Stimulated activated CD8-positive, alpha-beta memory T cell treated with anti-CD3 and anti-CD28 coated beads, Interleukin-15, amount 100 ng/mL, for 24 hours (primary cell): ENCODE measurements around the gene SLX4IP.

ENCODE experiments used
- DNase-seq: peaks from one replicate; pipeline ENCODE4 v3.0.0-alpha.2; 2020; ENCODE audit warnings: low read depth

The SLX4IP gene

GRCh38 chr20:10635476-10636208 is 200.5 kb downstream of the SLX4IP start:
- no peak for DNase-seq

- no peak for DNase-seq
Measured at GRCh38 chr20:10636326-10636818, 201.3 kb downstream of the SLX4IP start.

- no peak for DNase-seq
Measured at GRCh38 chr20:10637031-10637559, 202.0 kb downstream of the SLX4IP start.

- DNase-seq, result no peak
Measured at GRCh38 chr20:10637563-10637962, 202.5 kb downstream of the SLX4IP start.

- no peak for DNase-seq
Measured at GRCh38 chr20:10639077-10639736, 204.1 kb downstream of the SLX4IP start.

GRCh38 chr20:10639737-10640556 is 204.8 kb downstream of the SLX4IP start:
- DNase-seq, result no peak

- DNase-seq, result no peak
Measured at GRCh38 chr20:10640897-10641296, 205.8 kb downstream of the SLX4IP start.

- DNase-seq, result no peak
Measured at GRCh38 chr20:10641467-10641866, 206.4 kb downstream of the SLX4IP start.

- DNase-seq, result no peak
Measured at GRCh38 chr20:10641893-10642292, 206.8 kb downstream of the SLX4IP start.

GRCh38 chr20:10642856-10643559 is 207.9 kb downstream of the SLX4IP start:
- no peak for DNase-seq

GRCh38 chr20:10643560-10643873 is 208.4 kb downstream of the SLX4IP start:
- no peak for DNase-seq

- DNase-seq, result no peak
Measured at GRCh38 chr20:10644458-10645204, 209.5 kb downstream of the SLX4IP start.

GRCh38 chr20:10645205-10645570 is 210.1 kb downstream of the SLX4IP start:
- no peak for DNase-seq

GRCh38 chr20:10646006-10646405 is 210.9 kb downstream of the SLX4IP start:
- DNase-seq, result no peak

- no peak for DNase-seq
Measured at GRCh38 chr20:10646886-10647420, 211.8 kb downstream of the SLX4IP start.

- DNase-seq, result no peak
Measured at GRCh38 chr20:10647471-10647870, 212.4 kb downstream of the SLX4IP start.

GRCh38 chr20:10647909-10648308 is 212.8 kb downstream of the SLX4IP start:
- DNase-seq, result no peak

GRCh38 chr20:10648651-10649050 is 213.5 kb downstream of the SLX4IP start:
- no peak for DNase-seq

GRCh38 chr20:10649080-10649796 is 214.1 kb downstream of the SLX4IP start:
- no peak for DNase-seq

GRCh38 chr20:10649797-10650160 is 214.7 kb downstream of the SLX4IP start:
- DNase-seq, result no peak
